WI38 (cell line): ENCODE measurements around the gene TMEM120A.

ENCODE experiments used
- H3K4me3 ChIP-seq: 2 replicates; pipeline ENCODE4 v1.5.1; 2011; ENCODE audit warnings: low read depth, mild to moderate bottlenecking, control low read depth, low read length
- TF ChIP-seq, protein P1 (sequence below): IDR thresholded peaks from 2 replicates; pipeline ENCODE4 v1.5.1; 2012; ENCODE audit warnings: low read depth, mild to moderate bottlenecking, control low read depth, low read length

The TMEM120A gene

GRCh38 chr7:75961218-75961617 lies 33.2 kb downstream of the TMEM120A start:
- no peak overlapping the region for H3K4me3 ChIP-seq
- TF ChIP-seq, protein P1, sequence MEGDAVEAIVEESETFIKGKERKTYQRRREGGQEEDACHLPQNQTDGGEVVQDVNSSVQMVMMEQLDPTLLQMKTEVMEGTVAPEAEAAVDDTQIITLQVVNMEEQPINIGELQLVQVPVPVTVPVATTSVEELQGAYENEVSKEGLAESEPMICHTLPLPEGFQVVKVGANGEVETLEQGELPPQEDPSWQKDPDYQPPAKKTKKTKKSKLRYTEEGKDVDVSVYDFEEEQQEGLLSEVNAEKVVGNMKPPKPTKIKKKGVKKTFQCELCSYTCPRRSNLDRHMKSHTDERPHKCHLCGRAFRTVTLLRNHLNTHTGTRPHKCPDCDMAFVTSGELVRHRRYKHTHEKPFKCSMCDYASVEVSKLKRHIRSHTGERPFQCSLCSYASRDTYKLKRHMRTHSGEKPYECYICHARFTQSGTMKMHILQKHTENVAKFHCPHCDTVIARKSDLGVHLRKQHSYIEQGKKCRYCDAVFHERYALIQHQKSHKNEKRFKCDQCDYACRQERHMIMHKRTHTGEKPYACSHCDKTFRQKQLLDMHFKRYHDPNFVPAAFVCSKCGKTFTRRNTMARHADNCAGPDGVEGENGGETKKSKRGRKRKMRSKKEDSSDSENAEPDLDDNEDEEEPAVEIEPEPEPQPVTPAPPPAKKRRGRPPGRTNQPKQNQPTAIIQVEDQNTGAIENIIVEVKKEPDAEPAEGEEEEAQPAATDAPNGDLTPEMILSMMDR = no peak

GRCh38 chr7:75960372-75960771 lies 34.0 kb downstream of the TMEM120A start:
- TF ChIP-seq, protein P1 = no peak
- H3K4me3 ChIP-seq = no peak overlapping the region

DNA sequence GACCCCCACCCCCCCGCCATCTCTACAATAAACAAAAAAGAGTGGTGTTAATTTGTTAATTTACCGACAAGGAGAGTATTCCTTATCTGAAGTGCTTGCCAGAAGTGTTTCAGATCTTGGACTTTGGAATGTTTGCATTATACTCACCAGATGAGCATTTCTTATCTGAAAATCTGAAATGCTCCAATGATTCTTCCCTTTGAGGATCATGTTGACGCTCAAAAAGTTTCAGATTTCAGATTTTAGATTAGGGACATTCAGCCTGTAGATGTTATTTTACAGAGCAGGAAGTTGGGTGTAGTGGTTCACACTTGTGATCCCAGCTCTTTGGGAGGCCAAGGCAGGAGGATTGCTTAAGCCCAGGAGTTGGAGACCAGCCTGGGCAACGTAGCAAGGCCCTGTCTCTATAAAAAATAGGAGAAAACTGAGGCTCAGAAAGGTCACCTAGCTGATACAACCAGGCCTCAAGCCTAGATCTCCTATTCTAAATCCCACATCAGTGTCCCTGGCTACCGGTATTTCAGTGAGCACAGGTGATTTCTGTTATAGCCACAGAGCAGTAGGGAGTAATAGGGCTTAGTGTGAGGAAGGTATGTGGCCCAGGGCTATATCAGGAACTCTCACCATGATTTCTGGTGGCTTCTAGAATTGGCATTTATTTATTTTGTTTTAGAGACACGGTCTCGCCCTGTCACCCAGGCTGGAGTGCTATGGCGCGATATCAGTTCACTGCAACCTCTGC lies 35.4 kb downstream of the TMEM120A start:
- no peak overlapping the region for H3K4me3 ChIP-seq
- TF ChIP-seq, protein P1 = no peak

DNA sequence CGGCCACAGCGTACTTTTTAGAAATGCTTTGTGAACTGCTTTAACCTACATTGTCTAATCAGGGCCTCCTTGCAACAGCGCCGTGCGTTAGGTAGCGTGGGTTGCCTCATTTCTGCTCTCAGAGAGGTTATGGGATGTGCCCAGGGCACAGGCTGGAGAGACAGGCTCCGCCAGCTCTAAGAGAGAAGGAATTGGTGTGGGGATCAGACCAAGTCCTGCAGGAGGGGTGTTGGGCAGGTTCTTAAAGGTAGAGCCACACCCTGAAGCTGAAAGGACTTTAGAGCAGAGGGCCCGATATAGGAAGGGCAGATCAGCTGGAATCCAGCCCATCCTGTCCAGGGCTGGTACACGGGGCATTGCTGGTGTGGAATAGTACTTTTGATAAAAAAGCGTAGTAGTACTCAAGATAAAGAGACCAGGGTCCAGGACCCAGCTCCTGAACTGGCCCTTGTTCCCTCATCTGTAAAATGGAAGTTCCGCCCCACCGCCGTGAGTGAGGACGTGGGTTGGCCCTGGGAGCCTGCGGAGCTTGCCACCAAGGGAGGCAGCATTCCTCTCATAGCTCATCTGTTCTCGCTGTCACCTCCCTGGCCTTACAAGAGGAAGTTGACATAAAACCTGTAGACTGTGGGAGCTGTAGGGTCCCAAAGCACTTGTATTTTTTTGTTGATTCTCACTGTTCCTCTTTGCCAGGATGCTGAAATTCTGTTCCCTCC lies 37.2 kb downstream of the TMEM120A start:
- H3K4me3 ChIP-seq = no peak overlapping the region
- TF ChIP-seq, protein P1 = no peak

DNA sequence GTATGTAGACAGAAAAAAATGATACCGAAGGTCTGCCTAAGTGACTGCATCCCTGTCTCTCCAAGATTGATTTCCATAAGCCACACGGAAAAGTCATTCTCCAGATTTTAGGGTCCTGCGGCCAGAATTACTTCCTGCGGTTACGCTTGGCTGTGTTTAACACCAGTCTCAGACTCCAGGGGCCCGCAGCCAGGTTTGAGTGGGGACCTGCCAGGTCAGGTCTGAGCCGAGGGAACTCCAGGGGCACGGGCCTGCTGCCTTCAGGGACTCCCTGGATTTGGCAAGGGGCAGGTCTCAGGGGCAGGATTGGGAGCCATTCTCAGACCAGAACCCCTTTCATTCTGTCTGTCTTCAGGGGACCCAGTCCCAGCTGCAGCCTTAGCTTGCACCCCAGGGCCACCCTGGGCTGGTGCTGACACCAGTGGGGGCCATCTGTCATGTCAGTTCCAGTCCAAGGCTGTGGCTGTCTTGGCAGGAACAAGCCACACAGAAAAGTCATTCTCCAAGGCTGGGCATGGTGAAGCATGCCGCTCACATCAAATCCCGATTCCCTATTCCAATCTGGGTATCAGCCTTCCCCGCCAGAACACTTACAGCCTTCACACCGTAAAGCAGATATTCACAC lies 39.0 kb downstream of the TMEM120A start:
- no peak overlapping the region for H3K4me3 ChIP-seq
- TF ChIP-seq, protein P1 = no peak

DNA sequence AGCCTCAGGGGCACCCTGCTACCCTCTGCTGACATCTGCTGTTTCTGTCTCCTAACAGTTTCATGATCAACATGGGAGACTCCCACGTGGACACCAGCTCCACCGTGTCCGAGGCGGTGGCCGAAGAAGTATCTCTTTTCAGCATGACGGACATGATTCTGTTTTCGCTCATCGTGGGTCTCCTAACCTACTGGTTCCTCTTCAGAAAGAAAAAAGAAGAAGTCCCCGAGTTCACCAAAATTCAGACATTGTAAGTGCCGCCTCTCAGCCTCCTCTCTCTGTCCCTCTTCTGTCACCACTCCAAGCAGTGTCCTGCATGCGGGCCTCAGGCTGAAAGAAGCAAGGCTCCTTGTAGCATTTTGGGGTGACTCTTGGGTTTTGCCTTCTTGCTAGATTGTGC lies 40.5 kb downstream of the TMEM120A start:
- H3K4me3 ChIP-seq = no peak overlapping the region
- TF ChIP-seq, protein P1 = no peak

- no peak overlapping the region for H3K4me3 ChIP-seq
- TF ChIP-seq, protein P1 = no peak
Measured at GRCh38 chr7:75953431-75953830, 41.0 kb downstream of the TMEM120A start.
